GM12801 (cell line): ENCODE results near the gene SYT1.

Source experiments
- CTCF ChIP-seq: IDR thresholded peaks from one replicate; pipeline ENCODE4 v1.5.1; 2011; ENCODE audit warnings: control low read depth; ENCODE audit not compliant: insufficient read length; ENCODE audit errors: extremely low read depth

The SYT1 gene

GRCh38 chr12:79296133-79296532, 431.6 kb downstream of the SYT1 start:
- TF ChIP-seq CTCF, result no peak

GRCh38 chr12:79296871-79297270, 432.3 kb downstream of the SYT1 start:
- TF ChIP-seq CTCF, result no peak

- TF ChIP-seq CTCF, result no peak
Observed at GRCh38 chr12:79298506-79298905, 433.9 kb downstream of the SYT1 start.

- TF ChIP-seq CTCF, result no peak
Observed at GRCh38 chr12:79299447-79300198, 435.0 kb downstream of the SYT1 start.

DNA sequence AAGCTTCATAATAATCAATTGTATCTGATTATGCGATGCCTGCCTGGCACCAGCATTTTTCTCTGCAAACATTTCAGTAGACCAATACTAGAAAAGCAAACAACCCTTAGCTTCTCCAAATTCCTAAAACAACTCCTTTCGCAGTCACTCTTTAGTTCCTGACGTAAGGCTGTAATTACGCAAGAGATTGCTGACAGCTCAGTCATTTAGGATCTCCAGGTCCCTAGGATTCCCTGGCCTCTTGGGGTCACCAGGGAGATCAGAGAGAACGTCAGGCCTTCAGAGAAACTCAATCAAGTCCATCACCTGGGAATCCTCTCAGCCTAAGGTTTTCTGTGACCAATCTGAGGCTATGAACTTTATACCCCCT, 435.6 kb downstream of the SYT1 start:
- TF ChIP-seq CTCF, result no peak

- TF ChIP-seq CTCF, result no peak
Observed at GRCh38 chr12:79301181-79301580, 436.6 kb downstream of the SYT1 start.

GRCh38 chr12:79302162-79302814, 437.7 kb downstream of the SYT1 start:
- no peak for TF ChIP-seq CTCF
